Measurements from ENCODE around the gene KCTD21. TPM values are rescaled to one million over a fixed set of nuclear protein-coding genes. Genes with fewer than 3 reads are reported as not detected.

Gene KCTD21
- total RNA-seq, 1 experiment from 2014 or later, result 9.4 TPM

DNA sequence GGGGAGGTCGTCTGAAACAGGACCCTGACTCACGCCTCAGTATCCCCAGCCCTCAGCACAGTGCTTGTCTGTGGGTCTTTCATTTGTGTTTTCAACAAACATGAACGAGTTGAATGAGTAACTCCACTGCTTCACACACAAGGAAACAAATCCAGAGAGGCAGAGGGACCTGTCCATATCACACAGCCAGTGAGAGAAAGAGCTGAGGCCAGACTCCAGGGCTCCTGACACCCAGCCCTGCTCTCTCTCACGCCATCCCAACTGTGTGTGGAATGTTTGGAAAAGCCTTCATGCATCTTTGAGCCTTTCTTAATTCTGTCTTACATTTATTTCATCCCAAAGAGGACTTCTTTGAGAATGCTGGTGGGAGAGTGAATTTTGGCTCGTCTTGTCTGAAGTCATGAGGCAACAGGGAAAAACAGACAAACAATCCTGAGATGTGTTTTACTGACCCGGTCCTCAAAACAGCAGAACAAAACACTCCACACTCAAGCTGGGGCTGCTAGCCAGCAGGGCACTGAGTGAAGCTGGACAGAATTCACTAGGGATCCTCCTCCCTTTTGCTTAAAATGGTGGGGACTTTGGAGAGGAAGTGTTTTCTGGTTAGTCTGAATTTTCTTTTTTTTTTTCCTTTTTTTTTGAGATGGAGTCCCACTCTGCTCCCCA, 29.3 kb downstream of the KCTD21 start:
- ATAC-seq, result no peak

DNA sequence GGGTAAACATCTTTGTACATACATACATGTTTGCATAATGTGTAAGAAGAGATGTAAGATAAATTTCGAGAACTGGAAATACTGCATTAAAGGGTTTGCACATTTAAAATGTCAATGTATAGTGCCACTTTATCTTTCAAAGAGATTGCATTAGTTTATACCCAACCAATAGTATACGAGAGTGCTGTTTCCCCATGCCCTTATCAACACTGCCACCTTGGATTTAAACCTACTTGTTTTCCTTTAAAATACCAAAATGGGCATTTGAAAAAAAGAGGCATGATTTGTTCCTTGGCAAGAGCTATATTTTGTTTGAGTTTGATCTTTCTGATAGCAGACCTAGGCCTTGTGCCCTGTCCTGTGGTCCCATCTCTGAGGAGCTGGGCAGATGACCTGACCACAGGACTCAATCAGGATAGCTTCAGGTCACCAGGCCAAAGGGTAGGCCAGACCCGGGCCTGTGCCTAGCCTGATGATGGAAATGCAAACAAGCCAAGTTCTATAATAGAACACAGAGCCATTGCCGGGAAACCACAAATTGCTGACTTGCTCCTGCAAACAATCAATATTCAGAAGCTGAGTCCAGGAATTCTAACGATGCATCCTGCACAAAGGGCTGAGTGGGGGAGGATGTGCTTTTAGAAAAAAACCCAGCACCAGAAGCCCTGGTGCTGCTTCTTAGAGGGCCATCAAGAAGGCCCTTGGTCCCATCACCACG, 32.1 kb downstream of the KCTD21 start:
- Histone ChIP-seq H3K4me3 (ENCODE audit: low read length) (no peak overlapping the region), H3F3A (ENCODE audit: low read length, unreplicated experiment) (no peaks in the 10 kb centered on the region), H3K9ac (ENCODE audit: low read length) (no peak overlapping the region), H3K27me3 (ENCODE audit: low read length) (no peaks in the 10 kb centered on the region), H3K9me2 (replicated peaks; ENCODE audit: low read length) (no peaks in the 10 kb centered on the region), H2AFZ (ENCODE audit: low read length) (no peak overlapping the region), H3K27ac (ENCODE audit: low read length) (no peak overlapping the region), H3K4me1 (ENCODE audit: insufficient read depth, low read length) (no peaks in the 10 kb centered on the region), H4K20me1 (ENCODE audit: low read length) (no peaks in the 10 kb centered on the region), H3K9me3 (ENCODE audit: low read length) (no peaks in the 10 kb centered on the region), H3K36me3 (ENCODE audit: low read depth, low read length) (no peaks in the 10 kb centered on the region), H3K79me2 (ENCODE audit: low read length) (no peaks in the 10 kb centered on the region), H3K4me2 (ENCODE audit: low read length) (no peak overlapping the region)
- DNase-seq (peak; percentile 19), ATAC-seq (peak; percentile 24; the same call in 1 of the 2 replicates)
- TF ChIP-seq EZH2 (IDR thresholded peaks at IDR 0.05; ENCODE audit: low read length, unreplicated experiment) (no peak), CTCF (conservative IDR thresholded peaks at IDR 0.05; ENCODE audit: low read depth, low read length) (no peak), EZH2phosphoT487 (IDR thresholded peaks at IDR 0.05; ENCODE audit: borderline replicate concordance, low read length) (no peak)
- ChIA-PET POLR2A (ENCODE audit: unreplicated experiment) (no interaction called here), CTCF (no interaction called here)
- no TSS peak for BruUV-seq (replicated peaks)
- intact Hi-C loops (cut with micrococcal nuclease), result no loop called here

More for the DNA sequence above, 29.3 kb downstream of the KCTD21 start:
- BruUV-seq (replicated peaks), result no TSS peak
- Histone ChIP-seq H3K4me3 (ENCODE audit: low read length) (no peak overlapping the region), H3K36me3 (ENCODE audit: low read depth, low read length) (no peaks in the 10 kb centered on the region), H2AFZ (ENCODE audit: low read length) (no peak overlapping the region), H3K9me3 (ENCODE audit: low read length) (no peaks in the 10 kb centered on the region), H4K20me1 (ENCODE audit: low read length) (no peaks in the 10 kb centered on the region), H3K4me2 (ENCODE audit: low read length) (no peak overlapping the region), H3F3A (ENCODE audit: low read length, unreplicated experiment) (no peaks in the 10 kb centered on the region), H3K27me3 (ENCODE audit: low read length) (no peaks in the 10 kb centered on the region), H3K27ac (ENCODE audit: low read length) (no peak overlapping the region), H3K9ac (ENCODE audit: low read length) (no peak overlapping the region), H3K79me2 (ENCODE audit: low read length) (no peaks in the 10 kb centered on the region), H3K4me1 (ENCODE audit: insufficient read depth, low read length) (no peaks in the 10 kb centered on the region), H3K9me2 (replicated peaks; ENCODE audit: low read length) (no peaks in the 10 kb centered on the region)
- POLR2A ChIA-PET (ENCODE audit: unreplicated experiment), result interaction anchor here (0.5 kb wide), 1 partner anchor 81 kb away, joined by 3 read pairs; no protein-coding TSS in a partner anchor
- CTCF ChIA-PET, result no interaction called here
- DNase-seq, result no peak
- intact Hi-C loops (cut with micrococcal nuclease), result no loop called here
- TF ChIP-seq EZH2phosphoT487 (IDR thresholded peaks at IDR 0.05; ENCODE audit: borderline replicate concordance, low read length), result no peak
- no peak for TF ChIP-seq CTCF (conservative IDR thresholded peaks at IDR 0.05; ENCODE audit: low read depth, low read length)
- TF ChIP-seq EZH2 (IDR thresholded peaks at IDR 0.05; ENCODE audit: low read length, unreplicated experiment), result no peak

DNA sequence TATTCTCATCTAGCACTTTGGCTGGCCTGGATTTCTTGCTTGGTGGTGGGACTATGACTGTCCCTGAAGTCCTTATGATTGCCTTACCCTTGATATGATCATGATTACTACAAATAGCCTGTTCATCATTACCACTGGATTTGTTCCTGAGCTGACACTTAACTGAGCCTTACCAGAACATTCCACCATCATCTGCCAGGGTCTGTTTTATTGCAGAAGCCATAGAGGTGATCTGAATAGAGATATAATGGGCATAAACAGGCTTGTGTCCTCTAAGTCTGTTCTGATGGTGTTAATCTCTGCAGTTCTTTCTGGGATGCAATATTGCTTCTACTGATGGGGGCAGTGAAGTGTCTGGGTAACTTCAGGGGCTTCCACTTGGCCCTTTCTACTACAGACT, 36.6 kb downstream of the KCTD21 start:
- Histone ChIP-seq H3K9ac (ENCODE audit: low read length) (no peak overlapping the region), H3K27ac (ENCODE audit: low read length) (no peak overlapping the region), H3K27me3 (ENCODE audit: low read length) (no peaks in the 10 kb centered on the region), H4K20me1 (ENCODE audit: low read length) (no peaks in the 10 kb centered on the region), H3K36me3 (ENCODE audit: low read depth, low read length) (no peaks in the 10 kb centered on the region), H3K9me3 (ENCODE audit: low read length) (no peaks in the 10 kb centered on the region), H3K79me2 (ENCODE audit: low read length) (no peaks in the 10 kb centered on the region), H3K9me2 (replicated peaks; ENCODE audit: low read length) (no peaks in the 10 kb centered on the region), H3K4me3 (ENCODE audit: low read length) (no peak overlapping the region), H3K4me1 (ENCODE audit: insufficient read depth, low read length) (peaks cover 8% of the 10 kb centered on the region), H2AFZ (ENCODE audit: low read length) (no peak overlapping the region), H3F3A (ENCODE audit: low read length, unreplicated experiment) (no peaks in the 10 kb centered on the region), H3K4me2 (ENCODE audit: low read length) (no peak overlapping the region)
- POLR2A ChIA-PET (ENCODE audit: unreplicated experiment), result no interaction called here
- BruUV-seq (replicated peaks), result no TSS peak
- intact Hi-C loops (cut with micrococcal nuclease), result no loop called here
- TF ChIP-seq EZH2phosphoT487 (IDR thresholded peaks at IDR 0.05; ENCODE audit: borderline replicate concordance, low read length), result no peak
- no peak for TF ChIP-seq EZH2 (IDR thresholded peaks at IDR 0.05; ENCODE audit: low read length, unreplicated experiment)
- TF ChIP-seq CTCF (conservative IDR thresholded peaks at IDR 0.05; ENCODE audit: low read depth, low read length), result no peak
- CTCF ChIA-PET, result no interaction called here
- no peak for DNase-seq
- ATAC-seq, result no peak
